ENCODE measurements around the gene MS4A10. TPM values are rescaled to one million over a fixed set of nuclear protein-coding genes. Genes with fewer than 3 reads are reported as not detected.

Gene MS4A10
- total RNA-seq, 1 experiment from 2014 or later: not detected

DNA sequence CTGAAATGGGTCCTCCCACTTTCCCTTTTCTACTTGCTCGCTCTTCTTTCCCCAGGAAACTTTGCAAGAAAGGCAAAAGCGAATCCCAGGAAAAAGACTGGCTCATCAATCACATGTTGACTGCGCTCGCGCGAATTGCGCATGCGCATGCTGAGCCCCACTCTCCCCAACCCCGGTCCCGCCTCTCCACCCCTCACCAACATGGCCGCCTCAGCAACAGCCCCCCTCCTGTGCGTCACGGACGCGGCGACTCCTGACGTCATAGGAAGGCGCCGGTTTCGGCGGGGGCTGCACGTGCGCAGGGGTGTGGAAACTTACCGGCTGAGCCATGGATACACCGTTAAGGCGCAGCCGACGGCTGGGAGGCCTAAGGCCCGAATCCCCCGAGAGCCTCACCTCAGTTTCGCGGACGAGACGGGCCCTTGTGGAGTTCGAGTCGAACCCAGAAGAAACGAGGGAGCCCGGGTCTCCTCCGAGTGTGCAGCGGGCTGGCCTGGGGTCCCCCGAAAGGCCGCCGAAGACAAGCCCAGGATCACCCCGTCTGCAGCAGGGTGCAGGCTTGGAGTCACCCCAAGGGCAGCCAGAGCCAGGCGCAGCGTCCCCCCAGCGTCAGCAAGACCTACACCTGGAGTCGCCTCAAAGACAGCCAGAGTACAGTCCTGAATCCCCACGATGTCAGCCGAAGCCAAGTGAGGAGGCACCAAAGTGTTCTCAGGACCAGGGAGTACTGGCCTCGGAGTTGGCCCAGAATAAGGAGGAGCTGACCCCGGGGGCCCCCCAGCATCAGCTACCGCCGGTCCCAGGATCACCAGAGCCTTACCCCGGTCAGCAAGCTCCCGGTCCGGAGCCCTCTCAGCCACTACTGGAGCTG lies 56.9 kb downstream of the MS4A10 start, which contains the start of gene CCDC86 (continued):
- TF ChIP-seq, protein P1, sequence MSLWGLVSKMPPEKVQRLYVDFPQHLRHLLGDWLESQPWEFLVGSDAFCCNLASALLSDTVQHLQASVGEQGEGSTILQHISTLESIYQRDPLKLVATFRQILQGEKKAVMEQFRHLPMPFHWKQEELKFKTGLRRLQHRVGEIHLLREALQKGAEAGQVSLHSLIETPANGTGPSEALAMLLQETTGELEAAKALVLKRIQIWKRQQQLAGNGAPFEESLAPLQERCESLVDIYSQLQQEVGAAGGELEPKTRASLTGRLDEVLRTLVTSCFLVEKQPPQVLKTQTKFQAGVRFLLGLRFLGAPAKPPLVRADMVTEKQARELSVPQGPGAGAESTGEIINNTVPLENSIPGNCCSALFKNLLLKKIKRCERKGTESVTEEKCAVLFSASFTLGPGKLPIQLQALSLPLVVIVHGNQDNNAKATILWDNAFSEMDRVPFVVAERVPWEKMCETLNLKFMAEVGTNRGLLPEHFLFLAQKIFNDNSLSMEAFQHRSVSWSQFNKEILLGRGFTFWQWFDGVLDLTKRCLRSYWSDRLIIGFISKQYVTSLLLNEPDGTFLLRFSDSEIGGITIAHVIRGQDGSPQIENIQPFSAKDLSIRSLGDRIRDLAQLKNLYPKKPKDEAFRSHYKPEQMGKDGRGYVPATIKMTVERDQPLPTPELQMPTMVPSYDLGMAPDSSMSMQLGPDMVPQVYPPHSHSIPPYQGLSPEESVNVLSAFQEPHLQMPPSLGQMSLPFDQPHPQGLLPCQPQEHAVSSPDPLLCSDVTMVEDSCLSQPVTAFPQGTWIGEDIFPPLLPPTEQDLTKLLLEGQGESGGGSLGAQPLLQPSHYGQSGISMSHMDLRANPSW (CRISPR knock-in tag; conservative IDR thresholded peaks at IDR 0.05; ENCODE audit: low read depth): no peak
- TF ChIP-seq CREM (CRISPR knock-in tag; IDR thresholded peaks at IDR 0.05): peak; percentile 100
- TF ChIP-seq ATF1 (CRISPR knock-in tag; IDR thresholded peaks at IDR 0.05): peak; percentile 98; the same call in 1 of the 2 replicates
- TF ChIP-seq ELF4 (CRISPR knock-in tag; IDR thresholded peaks at IDR 0.05; ENCODE audit: low read depth): no peak
- TF ChIP-seq ZNF396 (CRISPR knock-in tag; IDR thresholded peaks at IDR 0.05; ENCODE audit: borderline replicate concordance): no peak
- TF ChIP-seq RELA (CRISPR knock-in tag; IDR thresholded peaks at IDR 0.05; ENCODE audit: borderline replicate concordance): no peak
- no peak for TF ChIP-seq OVOL2 (CRISPR knock-in tag; IDR thresholded peaks at IDR 0.05; ENCODE audit: borderline replicate concordance)
- TF ChIP-seq GABPB1 (CRISPR knock-in tag; IDR thresholded peaks at IDR 0.05): peak; percentile 80
- TF ChIP-seq, protein P2, sequence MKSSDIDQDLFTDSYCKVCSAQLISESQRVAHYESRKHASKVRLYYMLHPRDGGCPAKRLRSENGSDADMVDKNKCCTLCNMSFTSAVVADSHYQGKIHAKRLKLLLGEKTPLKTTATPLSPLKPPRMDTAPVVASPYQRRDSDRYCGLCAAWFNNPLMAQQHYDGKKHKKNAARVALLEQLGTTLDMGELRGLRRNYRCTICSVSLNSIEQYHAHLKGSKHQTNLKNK (CRISPR knock-in tag; IDR thresholded peaks at IDR 0.05): no peak
- TF ChIP-seq ETV6 (CRISPR knock-in tag; IDR thresholded peaks at IDR 0.05): peak; percentile 89
- TF ChIP-seq ZNF138 (CRISPR knock-in tag; conservative IDR thresholded peaks at IDR 0.05): no peak
- no peak for TF ChIP-seq RORB (CRISPR knock-in tag; IDR thresholded peaks at IDR 0.05)
- TF ChIP-seq SP1 (CRISPR knock-in tag; conservative IDR thresholded peaks at IDR 0.05): peak; percentile 97
- TF ChIP-seq, protein P3, sequence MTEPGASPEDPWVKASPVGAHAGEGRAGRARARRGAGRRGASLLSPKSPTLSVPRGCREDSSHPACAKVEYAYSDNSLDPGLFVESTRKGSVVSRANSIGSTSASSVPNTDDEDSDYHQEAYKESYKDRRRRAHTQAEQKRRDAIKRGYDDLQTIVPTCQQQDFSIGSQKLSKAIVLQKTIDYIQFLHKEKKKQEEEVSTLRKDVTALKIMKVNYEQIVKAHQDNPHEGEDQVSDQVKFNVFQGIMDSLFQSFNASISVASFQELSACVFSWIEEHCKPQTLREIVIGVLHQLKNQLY (CRISPR knock-in tag; IDR thresholded peaks at IDR 0.05): no peak
- TF ChIP-seq KAT7 (CRISPR knock-in tag; IDR thresholded peaks at IDR 0.05; ENCODE audit: borderline replicate concordance): no peak
- TF ChIP-seq, protein P4, sequence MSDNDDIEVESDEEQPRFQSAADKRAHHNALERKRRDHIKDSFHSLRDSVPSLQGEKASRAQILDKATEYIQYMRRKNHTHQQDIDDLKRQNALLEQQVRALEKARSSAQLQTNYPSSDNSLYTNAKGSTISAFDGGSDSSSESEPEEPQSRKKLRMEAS (CRISPR knock-in tag; IDR thresholded peaks at IDR 0.05): peak; percentile 100
- TF ChIP-seq TCF7 (CRISPR knock-in tag; IDR thresholded peaks at IDR 0.05; ENCODE audit: low read depth): no peak
- TF ChIP-seq ZNF416 (CRISPR knock-in tag; IDR thresholded peaks at IDR 0.05): no peak
- TF ChIP-seq SMAD3 (CRISPR knock-in tag; IDR thresholded peaks at IDR 0.05; ENCODE audit: borderline replicate concordance): peak; percentile 73; the same call in 1 of the 2 replicates
- TF ChIP-seq ESRRA (CRISPR knock-in tag; IDR thresholded peaks at IDR 0.05; ENCODE audit: borderline replicate concordance): no peak
- peak; percentile 95 for TF ChIP-seq ZBTB21 (CRISPR knock-in tag; IDR thresholded peaks at IDR 0.05; ENCODE audit: borderline replicate concordance)
- no peak for TF ChIP-seq ZNF219 (CRISPR knock-in tag; IDR thresholded peaks at IDR 0.05; ENCODE audit: borderline replicate concordance)
- TF ChIP-seq, protein P5, sequence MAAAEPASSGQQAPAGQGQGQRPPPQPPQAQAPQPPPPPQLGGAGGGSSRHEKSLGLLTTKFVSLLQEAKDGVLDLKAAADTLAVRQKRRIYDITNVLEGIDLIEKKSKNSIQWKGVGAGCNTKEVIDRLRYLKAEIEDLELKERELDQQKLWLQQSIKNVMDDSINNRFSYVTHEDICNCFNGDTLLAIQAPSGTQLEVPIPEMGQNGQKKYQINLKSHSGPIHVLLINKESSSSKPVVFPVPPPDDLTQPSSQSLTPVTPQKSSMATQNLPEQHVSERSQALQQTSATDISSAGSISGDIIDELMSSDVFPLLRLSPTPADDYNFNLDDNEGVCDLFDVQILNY (CRISPR knock-in tag; IDR thresholded peaks at IDR 0.05): no peak
- TF ChIP-seq, protein P6, sequence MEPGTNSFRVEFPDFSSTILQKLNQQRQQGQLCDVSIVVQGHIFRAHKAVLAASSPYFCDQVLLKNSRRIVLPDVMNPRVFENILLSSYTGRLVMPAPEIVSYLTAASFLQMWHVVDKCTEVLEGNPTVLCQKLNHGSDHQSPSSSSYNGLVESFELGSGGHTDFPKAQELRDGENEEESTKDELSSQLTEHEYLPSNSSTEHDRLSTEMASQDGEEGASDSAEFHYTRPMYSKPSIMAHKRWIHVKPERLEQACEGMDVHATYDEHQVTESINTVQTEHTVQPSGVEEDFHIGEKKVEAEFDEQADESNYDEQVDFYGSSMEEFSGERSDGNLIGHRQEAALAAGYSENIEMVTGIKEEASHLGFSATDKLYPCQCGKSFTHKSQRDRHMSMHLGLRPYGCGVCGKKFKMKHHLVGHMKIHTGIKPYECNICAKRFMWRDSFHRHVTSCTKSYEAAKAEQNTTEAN (CRISPR knock-in tag; IDR thresholded peaks at IDR 0.05): no peak
- TF ChIP-seq TP53 (CRISPR knock-in tag; IDR thresholded peaks at IDR 0.05): no peak
- TF ChIP-seq, protein P7, sequence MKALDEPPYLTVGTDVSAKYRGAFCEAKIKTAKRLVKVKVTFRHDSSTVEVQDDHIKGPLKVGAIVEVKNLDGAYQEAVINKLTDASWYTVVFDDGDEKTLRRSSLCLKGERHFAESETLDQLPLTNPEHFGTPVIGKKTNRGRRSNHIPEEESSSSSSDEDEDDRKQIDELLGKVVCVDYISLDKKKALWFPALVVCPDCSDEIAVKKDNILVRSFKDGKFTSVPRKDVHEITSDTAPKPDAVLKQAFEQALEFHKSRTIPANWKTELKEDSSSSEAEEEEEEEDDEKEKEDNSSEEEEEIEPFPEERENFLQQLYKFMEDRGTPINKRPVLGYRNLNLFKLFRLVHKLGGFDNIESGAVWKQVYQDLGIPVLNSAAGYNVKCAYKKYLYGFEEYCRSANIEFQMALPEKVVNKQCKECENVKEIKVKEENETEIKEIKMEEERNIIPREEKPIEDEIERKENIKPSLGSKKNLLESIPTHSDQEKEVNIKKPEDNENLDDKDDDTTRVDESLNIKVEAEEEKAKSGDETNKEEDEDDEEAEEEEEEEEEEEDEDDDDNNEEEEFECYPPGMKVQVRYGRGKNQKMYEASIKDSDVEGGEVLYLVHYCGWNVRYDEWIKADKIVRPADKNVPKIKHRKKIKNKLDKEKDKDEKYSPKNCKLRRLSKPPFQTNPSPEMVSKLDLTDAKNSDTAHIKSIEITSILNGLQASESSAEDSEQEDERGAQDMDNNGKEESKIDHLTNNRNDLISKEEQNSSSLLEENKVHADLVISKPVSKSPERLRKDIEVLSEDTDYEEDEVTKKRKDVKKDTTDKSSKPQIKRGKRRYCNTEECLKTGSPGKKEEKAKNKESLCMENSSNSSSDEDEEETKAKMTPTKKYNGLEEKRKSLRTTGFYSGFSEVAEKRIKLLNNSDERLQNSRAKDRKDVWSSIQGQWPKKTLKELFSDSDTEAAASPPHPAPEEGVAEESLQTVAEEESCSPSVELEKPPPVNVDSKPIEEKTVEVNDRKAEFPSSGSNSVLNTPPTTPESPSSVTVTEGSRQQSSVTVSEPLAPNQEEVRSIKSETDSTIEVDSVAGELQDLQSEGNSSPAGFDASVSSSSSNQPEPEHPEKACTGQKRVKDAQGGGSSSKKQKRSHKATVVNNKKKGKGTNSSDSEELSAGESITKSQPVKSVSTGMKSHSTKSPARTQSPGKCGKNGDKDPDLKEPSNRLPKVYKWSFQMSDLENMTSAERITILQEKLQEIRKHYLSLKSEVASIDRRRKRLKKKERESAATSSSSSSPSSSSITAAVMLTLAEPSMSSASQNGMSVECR (CRISPR knock-in tag; IDR thresholded peaks at IDR 0.05; ENCODE audit: borderline replicate concordance): peak; percentile 97; the same call in 1 of the 2 replicates
- TF ChIP-seq FOXP1 (CRISPR knock-in tag; IDR thresholded peaks at IDR 0.05; ENCODE audit: borderline replicate concordance): peak; percentile 69; the same call in 1 of the 2 replicates

Measured in WTC11 (cell line).